Fibroblast of lung (primary cell): ENCODE data around the gene MYBPC1. TPM values are rescaled to one million over a fixed set of nuclear protein-coding genes. Genes with fewer than 3 reads are reported as not detected.
A peak's percentile ranks its signal among the peaks of the same experiment; 100 is the strongest.

Experiments
- DNase-seq, 2 donors: peaks; one replicate each; pipeline versions ENCODE4 v3.0.0 to v3.0.0-alpha.2; 2010; ENCODE audit warnings: low read depth in 2 of 2
- H2AFZ ChIP-seq: 2 replicates; pipeline ENCODE4 v1.5.1; 2012; ENCODE audit warnings: low read length, control low read depth, inconsistent platforms
- H3K27ac ChIP-seq: 2 replicates; pipeline ENCODE4 v1.5.1; 2011; ENCODE audit warnings: low read length, control low read depth; ENCODE audit not compliant: insufficient read depth
- H3K27me3 ChIP-seq: 2 replicates; pipeline ENCODE4 v1.5.1; 2011; ENCODE audit warnings: mild to moderate bottlenecking, low read length; ENCODE audit not compliant: control insufficient read depth, insufficient read depth
- H3K36me3 ChIP-seq: 2 replicates; pipeline ENCODE4 v1.5.1; 2011; ENCODE audit warnings: low read length; ENCODE audit not compliant: control insufficient read depth, insufficient read depth
- H3K4me1 ChIP-seq: 2 replicates; pipeline ENCODE4 v1.5.1; 2011; ENCODE audit warnings: low read length; ENCODE audit not compliant: control insufficient read depth, insufficient read depth; ENCODE audit errors: extremely low read depth
- H3K4me2 ChIP-seq: 2 replicates; pipeline ENCODE4 v1.5.1; 2011; ENCODE audit warnings: low read length, control low read depth; ENCODE audit not compliant: insufficient read depth; ENCODE audit errors: extremely low read depth
- H3K4me3 ChIP-seq, 4 experiments: fragments of 200-600 bp in 1 of 4; sonication (generic) in 1 of 4; replicated peaks in 1 of 4; 2 replicates each; pipeline ENCODE4 v1.5.1; 2011 to 2016; ENCODE audit warnings: low read length in 4 of 4, low read depth in 3 of 4, mild to moderate bottlenecking in 3 of 4, control low read depth in 2 of 4, inconsistent platforms in 1 of 4, mixed read lengths in 1 of 4; ENCODE audit not compliant: insufficient read depth in 1 of 4; ENCODE audit errors: control extremely low read depth in 1 of 4
- H3K79me2 ChIP-seq: 2 replicates; pipeline ENCODE4 v1.5.1; 2012; ENCODE audit warnings: mild to moderate bottlenecking, low read length, inconsistent platforms; ENCODE audit not compliant: control insufficient read depth, insufficient read depth
- H3K9ac ChIP-seq: 2 replicates; pipeline ENCODE4 v1.5.1; 2011; ENCODE audit warnings: mild to moderate bottlenecking, low read length, control low read depth; ENCODE audit not compliant: insufficient read depth
- H3K9me3 ChIP-seq: 2 replicates; pipeline ENCODE4 v1.5.1; 2012; ENCODE audit warnings: low read depth, low read length; ENCODE audit not compliant: control insufficient read depth, insufficient read depth
- H4K20me1 ChIP-seq: 2 replicates; pipeline ENCODE4 v1.5.1; 2011; ENCODE audit warnings: low read length; ENCODE audit not compliant: control insufficient read depth, insufficient read depth; ENCODE audit errors: extremely low read depth
- EZH2 ChIP-seq: IDR thresholded peaks from 2 replicates; pipeline ENCODE4 v1.5.1; 2012; ENCODE audit warnings: low read length, control low read depth, mild to moderate bottlenecking; ENCODE audit errors: missing control alignments
- polyA plus RNA-seq, 2 donors: library from polyadenylated mRNA; depleted of rRNA in 1 of 2; stranded (reverse) in 1 of 2; unstranded in 1 of 2; fragments of >200 nt; gene quantifications; 2 replicates each; pipeline ENCODE4 v1.2.1, GENCODE V29; 2011 to 2012; ENCODE audit warnings: missing spikeins in 1 of 2
- total RNA-seq: library from RNA; depleted of rRNA; stranded (reverse); fragments of >200 nt; gene quantifications from 2 replicates; pipeline ENCODE4 v1.2.1, GENCODE V29; 2014
- TF ChIP-seq, protein P1 (sequence below), 2 donors: IDR thresholded peaks in 1 of 2; conservative IDR thresholded peaks in 1 of 2; 1 replicate in 1 of 2; 2 replicates in 1 of 2; pipeline ENCODE4 v1.5.1; 2011 to 2012; ENCODE audit warnings: low read length in 2 of 2, control low read depth in 1 of 2, inconsistent platforms in 1 of 2, low read depth in 1 of 2, mild to moderate bottlenecking in 1 of 2

MYBPC1 gene
- total and polyA plus RNA-seq, 2 donors (not counting 1 experiment from before 2014, with no cell fraction given): not detected

DNA sequence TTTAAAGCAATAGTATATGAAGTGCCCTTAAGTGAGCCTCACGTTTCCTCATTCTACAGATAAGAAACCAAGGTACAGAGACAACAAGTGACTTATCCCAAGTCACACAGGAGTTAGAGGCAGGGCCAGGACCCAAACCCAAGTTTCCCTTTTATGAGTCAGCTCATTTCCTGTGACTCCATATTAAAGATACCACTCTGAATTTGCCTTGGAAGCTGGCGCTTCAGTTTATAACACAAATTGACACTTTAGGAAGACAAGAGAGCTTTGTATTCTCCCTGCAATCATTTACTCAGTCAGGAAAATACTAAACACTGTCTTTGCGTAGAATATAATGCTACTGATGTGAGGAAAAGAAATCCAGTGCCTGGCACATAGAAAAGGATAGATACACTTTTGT is 43.2 kb downstream of the MYBPC1 start:
- TF ChIP-seq, protein P1, sequence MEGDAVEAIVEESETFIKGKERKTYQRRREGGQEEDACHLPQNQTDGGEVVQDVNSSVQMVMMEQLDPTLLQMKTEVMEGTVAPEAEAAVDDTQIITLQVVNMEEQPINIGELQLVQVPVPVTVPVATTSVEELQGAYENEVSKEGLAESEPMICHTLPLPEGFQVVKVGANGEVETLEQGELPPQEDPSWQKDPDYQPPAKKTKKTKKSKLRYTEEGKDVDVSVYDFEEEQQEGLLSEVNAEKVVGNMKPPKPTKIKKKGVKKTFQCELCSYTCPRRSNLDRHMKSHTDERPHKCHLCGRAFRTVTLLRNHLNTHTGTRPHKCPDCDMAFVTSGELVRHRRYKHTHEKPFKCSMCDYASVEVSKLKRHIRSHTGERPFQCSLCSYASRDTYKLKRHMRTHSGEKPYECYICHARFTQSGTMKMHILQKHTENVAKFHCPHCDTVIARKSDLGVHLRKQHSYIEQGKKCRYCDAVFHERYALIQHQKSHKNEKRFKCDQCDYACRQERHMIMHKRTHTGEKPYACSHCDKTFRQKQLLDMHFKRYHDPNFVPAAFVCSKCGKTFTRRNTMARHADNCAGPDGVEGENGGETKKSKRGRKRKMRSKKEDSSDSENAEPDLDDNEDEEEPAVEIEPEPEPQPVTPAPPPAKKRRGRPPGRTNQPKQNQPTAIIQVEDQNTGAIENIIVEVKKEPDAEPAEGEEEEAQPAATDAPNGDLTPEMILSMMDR (conservative IDR thresholded peaks at IDR 0.05 in 1 of 2, IDR thresholded peaks at IDR 0.05 in 1 of 2; ENCODE audit: low read depth in 1 of 2, low read length in 2 of 2): no peak
- no peak for TF ChIP-seq EZH2
- H3K4me3 ChIP-seq: no peak overlapping the region
- no peaks in the 10 kb centered on the region for H4K20me1 ChIP-seq
- no peaks in the 10 kb centered on the region for H3K36me3 ChIP-seq
- no peaks in the 10 kb centered on the region for H3K9me3 ChIP-seq
- DNase-seq: no peak
- no peaks in the 10 kb centered on the region for H3K79me2 ChIP-seq
- no peak overlapping the region for H3K27ac ChIP-seq
- no peaks in the 10 kb centered on the region for H3K4me1 ChIP-seq
- no peak overlapping the region for H3K9ac ChIP-seq
- no peak overlapping the region for H2AFZ ChIP-seq
- H3K27me3 ChIP-seq: peaks cover 6% of the 10 kb centered on the region
- H3K4me2 ChIP-seq: no peak overlapping the region

DNA sequence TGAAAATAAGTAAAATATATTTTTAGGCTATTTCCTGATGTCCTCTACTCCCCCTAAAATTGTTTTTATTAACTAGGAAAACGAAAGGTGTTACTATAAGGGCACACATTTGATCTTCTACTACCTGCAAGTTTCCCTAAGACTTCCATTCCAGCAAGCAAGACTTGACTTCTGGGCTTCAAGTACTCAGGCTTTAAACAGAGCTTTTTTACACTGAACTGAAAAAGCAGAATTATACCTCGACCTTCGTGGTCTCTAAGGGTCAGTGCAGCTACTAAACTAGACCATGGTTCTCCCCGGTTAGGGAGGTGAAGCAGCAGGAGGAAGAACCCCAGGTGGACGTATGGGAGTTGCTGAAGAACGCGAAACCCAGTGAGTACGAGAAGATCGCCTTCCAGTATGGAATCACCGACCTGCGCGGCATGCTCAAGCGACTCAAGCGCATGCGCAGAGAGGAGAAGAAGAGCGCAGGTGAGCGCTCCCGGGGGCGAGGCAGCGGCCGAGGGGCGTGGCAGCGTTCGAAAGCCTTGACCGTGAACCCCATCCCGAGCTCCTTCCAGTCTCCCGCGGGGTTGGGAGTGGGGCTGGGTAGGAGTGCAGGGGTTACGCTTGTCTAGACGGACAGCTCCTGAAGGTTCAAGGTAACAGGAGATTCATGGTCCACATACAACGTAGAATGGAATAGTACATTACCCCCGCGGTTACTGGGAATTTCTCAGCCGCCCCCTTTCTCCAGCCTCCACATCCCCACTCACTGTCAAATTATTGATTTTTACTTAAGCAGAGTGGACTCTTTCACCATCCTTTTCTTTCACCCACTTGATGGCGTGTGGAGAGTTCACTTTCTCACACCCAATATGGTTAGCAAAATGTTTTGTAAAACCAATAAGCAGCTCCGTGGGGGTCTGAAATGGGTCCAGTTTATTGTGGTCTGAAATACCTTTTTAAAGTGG is 47.6 kb downstream of the MYBPC1 start:
- Histone ChIP-seq H3K9me3 (no peaks in the 10 kb centered on the region), H3K4me2 (peak overlapping the region; percentile 75), H4K20me1 (no peaks in the 10 kb centered on the region), H3K4me1 (no peaks in the 10 kb centered on the region), H3K4me3 (peak overlapping the region in 3 of 4 experiments; percentile 4 to 27 (median 5)), H3K27ac (no peak overlapping the region), H3K79me2 (no peaks in the 10 kb centered on the region), H3K27me3 (peaks cover 6% of the 10 kb centered on the region), H2AFZ (peak overlapping the region; percentile 71), H3K9ac (no peak overlapping the region), H3K36me3 (no peaks in the 10 kb centered on the region)
- TF ChIP-seq, protein P1 (conservative IDR thresholded peaks at IDR 0.05 in 1 of 2, IDR thresholded peaks at IDR 0.05 in 1 of 2; ENCODE audit: low read depth in 1 of 2, low read length in 2 of 2): no peak
- TF ChIP-seq EZH2: no peak
- DNase-seq: no peak

DNA sequence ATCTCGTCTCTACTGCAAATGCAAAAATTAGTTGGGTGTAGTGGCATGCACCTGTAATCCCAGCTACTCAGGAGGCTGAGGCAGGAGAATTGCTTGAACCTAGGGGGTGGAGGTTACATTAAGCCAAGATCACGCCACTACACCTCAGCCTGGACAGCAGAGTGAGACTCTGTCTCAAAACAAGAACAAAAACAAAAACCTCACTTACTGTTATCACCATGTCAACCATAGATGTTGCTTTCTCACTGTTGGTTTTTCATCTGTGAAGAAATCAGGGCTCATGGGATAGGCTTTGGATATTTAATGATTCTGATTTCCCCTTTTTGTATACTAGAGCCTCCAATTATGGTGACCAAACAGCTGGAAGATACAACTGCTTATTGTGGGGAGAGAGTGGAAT is 52.9 kb downstream of the MYBPC1 start:
- H3K4me2 ChIP-seq: no peak overlapping the region
- no peaks in the 10 kb centered on the region for H3K27me3 ChIP-seq
- no peak overlapping the region for H2AFZ ChIP-seq
- no peaks in the 10 kb centered on the region for H3K79me2 ChIP-seq
- no peaks in the 10 kb centered on the region for H4K20me1 ChIP-seq
- H3K9ac ChIP-seq: no peak overlapping the region
- no peaks in the 10 kb centered on the region for H3K9me3 ChIP-seq
- no peaks in the 10 kb centered on the region for H3K4me1 ChIP-seq
- DNase-seq: no peak
- no peak overlapping the region for H3K27ac ChIP-seq
- no peaks in the 10 kb centered on the region for H3K36me3 ChIP-seq
- TF ChIP-seq EZH2: no peak
- TF ChIP-seq, protein P1 (conservative IDR thresholded peaks at IDR 0.05 in 1 of 2, IDR thresholded peaks at IDR 0.05 in 1 of 2; ENCODE audit: low read depth in 1 of 2, low read length in 2 of 2): no peak
- H3K4me3 ChIP-seq: no peak overlapping the region
